Activated T-helper 2 cell treated with anti-CD3 and anti-CD28 coated beads, Interferon-gamma antibody, Interleukin-2, Interleukin-4, amounts not matched to agents 10 μg/mL and 5 μg/mL and 100 μg/mL, durations not matched to agents 14 hours and 24 hours and 36 hours (primary cell): ENCODE measurements around the gene FCRL3. TPM values are rescaled to one million over a fixed set of nuclear protein-coding genes. Genes with fewer than 3 reads are reported as not detected.

Experiments
- DNase-seq: peaks from one replicate; pipeline ENCODE4 v3.0.0; 2021; ENCODE audit warnings: low spot score
- H3K27ac Mint-ChIP-seq: one replicate; pipeline ENCODE4 v1.8.0; 2021; ENCODE audit warnings: mixed read lengths
- H3K27me3 Mint-ChIP-seq: one replicate; pipeline ENCODE4 v1.8.0; 2021; ENCODE audit warnings: low read depth, mixed read lengths
- H3K36me3 Mint-ChIP-seq: one replicate; pipeline ENCODE4 v1.8.0; 2021; ENCODE audit warnings: low read depth, mixed read lengths
- H3K4me1 Mint-ChIP-seq: one replicate; pipeline ENCODE4 v1.8.0; 2021; ENCODE audit warnings: low read depth, mixed read lengths
- H3K4me3 Mint-ChIP-seq: one replicate; pipeline ENCODE4 v1.8.0; 2021; ENCODE audit warnings: low read depth, mild to moderate bottlenecking, moderate library complexity, mixed read lengths
- H3K9me3 Mint-ChIP-seq: one replicate; pipeline ENCODE4 v1.8.0; 2021; ENCODE audit warnings: mixed read lengths
- intact Hi-C: fragments of 100-400 bp; cut with micrococcal nuclease; formaldehyde crosslinking; loops from one replicate; pipeline ENCODE4 v1.15.1; 2023
- total RNA-seq: library from RNA; stranded (reverse); gene quantifications from 2 replicates; pipeline ENCODE4 v1.2.3, GENCODE V29; 2022

FCRL3 gene
- total RNA-seq, 1 donor from 2014 or later = 0.16 TPM

GRCh38 chr1:157704878-157705277 is 4.3 kb upstream of the FCRL3 start:
- Mint-ChIP-seq H3K27me3 (no peaks in the 10 kb centered on the region), H3K9me3 (no peaks in the 10 kb centered on the region), H3K27ac (no peak overlapping the region), H3K4me3 (no peak overlapping the region), H3K4me1 (no peaks in the 10 kb centered on the region), H3K36me3 (no peaks in the 10 kb centered on the region)
- intact Hi-C loops = no loop called here
- DNase-seq = no peak

DNA sequence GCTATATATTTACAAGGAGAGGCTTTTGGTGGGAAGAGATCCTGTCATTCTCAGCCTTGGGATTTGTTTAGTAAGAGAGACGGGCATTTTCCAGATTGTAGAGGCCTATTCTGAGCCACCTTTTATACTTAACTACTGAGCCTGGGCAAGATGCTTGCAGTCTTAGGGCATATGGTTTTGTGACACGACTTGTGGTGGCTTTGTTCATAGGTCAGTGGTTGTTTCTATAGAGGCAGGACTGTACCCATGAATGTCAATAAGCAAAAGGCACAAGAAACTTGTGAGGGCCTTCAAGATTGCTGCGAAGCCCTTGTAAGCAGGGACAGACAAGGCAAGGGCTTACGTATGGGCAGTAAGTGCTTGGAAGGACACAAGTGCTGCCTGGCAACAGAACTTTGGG is 3.4 kb upstream of the FCRL3 start:
- no peak overlapping the region for H3K4me3 Mint-ChIP-seq
- no peaks in the 10 kb centered on the region for H3K4me1 Mint-ChIP-seq
- no peaks in the 10 kb centered on the region for H3K36me3 Mint-ChIP-seq
- intact Hi-C loops = no loop called here
- no peak overlapping the region for H3K27ac Mint-ChIP-seq
- H3K27me3 Mint-ChIP-seq = no peaks in the 10 kb centered on the region
- no peaks in the 10 kb centered on the region for H3K9me3 Mint-ChIP-seq
- DNase-seq = no peak

DNA sequence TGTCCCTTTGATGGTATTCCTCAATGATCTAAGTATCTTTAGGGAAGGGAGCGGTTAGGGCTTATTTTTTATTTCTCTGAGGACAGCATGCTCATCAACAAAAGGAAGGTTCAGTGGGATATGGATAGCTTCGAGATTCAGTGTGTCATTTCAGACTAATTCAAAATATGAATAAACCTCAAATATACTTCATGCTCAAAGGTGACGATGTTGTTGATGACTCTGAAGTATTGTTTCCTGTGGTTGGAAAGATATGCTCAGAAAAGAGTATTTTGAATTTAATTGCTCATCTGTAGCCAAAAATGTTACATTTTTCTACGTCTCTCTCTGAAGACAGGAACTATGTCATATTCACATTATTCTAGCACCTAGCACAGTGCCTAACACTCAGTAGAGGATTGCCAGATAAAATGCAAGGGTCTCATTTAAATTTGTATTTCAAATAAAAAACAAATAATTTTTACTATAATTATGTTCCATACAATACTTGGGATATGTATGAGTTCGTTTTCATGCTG is 1.8 kb upstream of the FCRL3 start:
- Mint-ChIP-seq H3K4me3 (no peak overlapping the region), H3K4me1 (no peaks in the 10 kb centered on the region), H3K9me3 (no peaks in the 10 kb centered on the region), H3K36me3 (no peaks in the 10 kb centered on the region), H3K27me3 (no peaks in the 10 kb centered on the region), H3K27ac (no peak overlapping the region)
- intact Hi-C loops = no loop called here
- no peak for DNase-seq

- no peaks in the 10 kb centered on the region for H3K27me3 Mint-ChIP-seq
- no peaks in the 10 kb centered on the region for H3K4me1 Mint-ChIP-seq
- DNase-seq = no peak
- H3K36me3 Mint-ChIP-seq = no peaks in the 10 kb centered on the region
- H3K27ac Mint-ChIP-seq = no peak overlapping the region
- intact Hi-C loops = no loop called here
- H3K9me3 Mint-ChIP-seq = no peaks in the 10 kb centered on the region
- H3K4me3 Mint-ChIP-seq = no peak overlapping the region
These were observed 264 bp downstream of the FCRL3 start for GRCh38 chr1:157700305-157700704.

GRCh38 chr1:157697781-157698569 is 2.6 kb downstream of the FCRL3 start:
- H3K27ac Mint-ChIP-seq = no peak overlapping the region
- no peaks in the 10 kb centered on the region for H3K36me3 Mint-ChIP-seq
- H3K4me3 Mint-ChIP-seq = no peak overlapping the region
- H3K27me3 Mint-ChIP-seq = no peaks in the 10 kb centered on the region
- intact Hi-C loops = no loop called here
- no peak for DNase-seq
- H3K4me1 Mint-ChIP-seq = no peaks in the 10 kb centered on the region
- H3K9me3 Mint-ChIP-seq = no peaks in the 10 kb centered on the region

GRCh38 chr1:157696966-157697628 is 3.5 kb downstream of the FCRL3 start:
- DNase-seq = no peak
- no peaks in the 10 kb centered on the region for H3K36me3 Mint-ChIP-seq
- H3K27me3 Mint-ChIP-seq = no peaks in the 10 kb centered on the region
- H3K27ac Mint-ChIP-seq = no peak overlapping the region
- no peak overlapping the region for H3K4me3 Mint-ChIP-seq
- intact Hi-C loops = no loop called here
- no peaks in the 10 kb centered on the region for H3K4me1 Mint-ChIP-seq
- no peaks in the 10 kb centered on the region for H3K9me3 Mint-ChIP-seq

DNA sequence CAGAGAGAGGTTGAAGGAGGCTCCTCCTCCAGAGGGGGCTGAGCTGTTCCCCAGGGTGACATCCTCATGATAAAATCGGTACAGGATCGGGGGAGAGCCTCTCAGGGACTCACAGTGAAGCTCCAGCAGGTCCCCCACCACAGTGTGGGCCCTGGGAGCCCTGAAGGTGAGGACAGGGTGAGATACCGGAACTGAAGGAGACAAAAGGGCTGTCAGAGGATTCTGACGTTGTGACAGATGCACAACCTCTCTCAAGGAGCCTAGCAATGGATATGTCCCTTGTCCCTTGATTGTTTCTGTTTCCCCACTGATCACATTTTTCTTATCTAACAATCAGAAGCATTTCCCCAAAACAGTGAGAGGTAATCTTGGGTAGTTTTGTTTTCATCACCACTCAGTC is 5.2 kb downstream of the FCRL3 start:
- no peaks in the 10 kb centered on the region for H3K27me3 Mint-ChIP-seq
- no peaks in the 10 kb centered on the region for H3K36me3 Mint-ChIP-seq
- H3K9me3 Mint-ChIP-seq = no peaks in the 10 kb centered on the region
- no peak overlapping the region for H3K4me3 Mint-ChIP-seq
- no peaks in the 10 kb centered on the region for H3K4me1 Mint-ChIP-seq
- intact Hi-C loops = no loop called here
- no peak for DNase-seq
- no peak overlapping the region for H3K27ac Mint-ChIP-seq

- no peak overlapping the region for H3K4me3 Mint-ChIP-seq
- no peak overlapping the region for H3K27ac Mint-ChIP-seq
- no peak for DNase-seq
- intact Hi-C loops = loop anchor here (5.0 kb wide), 1 partner anchor 109 kb away; no protein-coding TSS in a partner anchor
- no peaks in the 10 kb centered on the region for H3K27me3 Mint-ChIP-seq
- H3K9me3 Mint-ChIP-seq = no peaks in the 10 kb centered on the region
- H3K4me1 Mint-ChIP-seq = no peaks in the 10 kb centered on the region
- H3K36me3 Mint-ChIP-seq = no peaks in the 10 kb centered on the region
These were observed 9.2 kb downstream of the FCRL3 start for GRCh38 chr1:157691285-157691920.

DNA sequence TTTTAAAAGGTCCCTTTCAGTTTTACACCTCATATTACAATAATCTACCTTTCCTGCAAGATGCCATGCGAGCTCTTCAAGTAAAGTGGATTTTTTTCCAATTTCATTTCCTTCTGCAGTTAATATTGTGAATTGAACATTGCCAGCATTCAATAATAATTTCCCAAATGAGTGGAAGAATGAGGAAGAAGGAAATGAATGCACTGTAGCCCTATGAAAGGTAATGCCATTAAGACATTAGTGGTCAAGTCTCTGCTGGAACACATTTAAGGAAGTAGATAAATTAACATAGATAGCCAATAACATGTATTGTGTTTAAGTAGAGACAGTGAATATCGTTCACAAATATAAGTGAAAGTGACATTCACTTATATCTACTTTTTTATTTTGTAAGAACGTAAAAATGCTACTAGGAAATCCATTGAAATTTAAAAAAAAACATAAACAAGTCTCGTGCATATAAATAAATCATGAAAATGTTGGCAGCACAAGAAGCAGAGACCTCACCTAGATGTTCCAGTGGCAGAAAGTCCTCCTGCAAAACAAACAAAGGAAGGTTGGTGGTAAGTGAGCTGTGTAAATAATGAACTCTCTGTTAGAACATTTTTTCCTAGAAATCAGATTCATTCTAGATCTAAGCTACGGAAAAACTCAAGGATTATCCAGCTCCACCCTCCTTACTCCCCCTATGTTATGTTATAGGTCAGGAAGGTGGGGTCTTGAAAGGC is 17.7 kb downstream of the FCRL3 start:
- Mint-ChIP-seq H3K27me3 (no peaks in the 10 kb centered on the region), H3K9me3 (no peaks in the 10 kb centered on the region), H3K4me3 (no peak overlapping the region), H3K36me3 (no peaks in the 10 kb centered on the region), H3K4me1 (no peaks in the 10 kb centered on the region), H3K27ac (no peak overlapping the region)
- DNase-seq = no peak
- intact Hi-C loops = no loop called here

DNA sequence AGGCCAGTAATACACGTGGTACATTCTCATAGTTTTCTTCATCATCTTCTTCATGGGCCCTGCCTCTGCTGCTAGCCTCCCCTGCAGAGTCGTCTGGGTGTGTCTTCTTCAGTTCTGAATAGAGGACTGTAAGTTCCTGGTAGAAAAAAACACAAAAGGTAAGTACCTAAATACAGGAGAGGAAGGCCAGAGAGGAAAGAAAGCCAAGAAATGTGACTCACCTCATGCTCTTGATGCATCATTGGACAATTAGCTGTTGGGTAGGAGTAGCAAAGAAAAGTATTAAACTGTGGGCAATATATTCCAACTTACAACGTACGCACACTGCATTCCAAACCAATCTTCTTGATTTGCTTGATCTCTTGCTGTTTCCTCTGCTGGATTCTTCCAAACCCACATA is 21.8 kb downstream of the FCRL3 start:
- intact Hi-C loops = no loop called here

GRCh38 chr1:157673008-157673407 is 27.6 kb downstream of the FCRL3 start:
- no peaks in the 10 kb centered on the region for H3K4me1 Mint-ChIP-seq
- no peaks in the 10 kb centered on the region for H3K36me3 Mint-ChIP-seq
- no peak overlapping the region for H3K27ac Mint-ChIP-seq
- peaks cover 13% of the 10 kb centered on the region for H3K9me3 Mint-ChIP-seq
- no peak overlapping the region for H3K4me3 Mint-ChIP-seq
- intact Hi-C loops = no loop called here
- DNase-seq = no peak
- no peaks in the 10 kb centered on the region for H3K27me3 Mint-ChIP-seq

More for the DNA sequence above, 21.8 kb downstream of the FCRL3 start:
- Mint-ChIP-seq H3K27me3 (no peaks in the 10 kb centered on the region), H3K4me3 (no peak overlapping the region), H3K9me3 (no peaks in the 10 kb centered on the region), H3K27ac (no peak overlapping the region), H3K36me3 (no peaks in the 10 kb centered on the region), H3K4me1 (no peaks in the 10 kb centered on the region)
- DNase-seq = no peak

- intact Hi-C loops = no loop called here
- H3K27me3 Mint-ChIP-seq = no peaks in the 10 kb centered on the region
- no peaks in the 10 kb centered on the region for H3K4me1 Mint-ChIP-seq
- H3K9me3 Mint-ChIP-seq = peaks cover 13% of the 10 kb centered on the region
- H3K4me3 Mint-ChIP-seq = no peak overlapping the region
- H3K27ac Mint-ChIP-seq = no peak overlapping the region
- no peak for DNase-seq
- H3K36me3 Mint-ChIP-seq = no peaks in the 10 kb centered on the region
These were observed 28.7 kb downstream of the FCRL3 start for GRCh38 chr1:157671895-157672294.
